Endometrium (tissue), 2 donors: ENCODE results near the gene KIAA0930.
"Not testable (repeated sequence)": the region's sequence is repeated elsewhere in the genome, so short reads cannot be mapped to it uniquely, and the experiment has no call there.

Experiments used
- FAIRE-seq: peaks from 2 replicates; lab custom pipeline; 2012; peaks lifted over from hg19 to GRCh38; lab: Jason Lieb, UNC
- donor health status: control.
- donor health status: control.

KIAA0930 gene

DNA sequence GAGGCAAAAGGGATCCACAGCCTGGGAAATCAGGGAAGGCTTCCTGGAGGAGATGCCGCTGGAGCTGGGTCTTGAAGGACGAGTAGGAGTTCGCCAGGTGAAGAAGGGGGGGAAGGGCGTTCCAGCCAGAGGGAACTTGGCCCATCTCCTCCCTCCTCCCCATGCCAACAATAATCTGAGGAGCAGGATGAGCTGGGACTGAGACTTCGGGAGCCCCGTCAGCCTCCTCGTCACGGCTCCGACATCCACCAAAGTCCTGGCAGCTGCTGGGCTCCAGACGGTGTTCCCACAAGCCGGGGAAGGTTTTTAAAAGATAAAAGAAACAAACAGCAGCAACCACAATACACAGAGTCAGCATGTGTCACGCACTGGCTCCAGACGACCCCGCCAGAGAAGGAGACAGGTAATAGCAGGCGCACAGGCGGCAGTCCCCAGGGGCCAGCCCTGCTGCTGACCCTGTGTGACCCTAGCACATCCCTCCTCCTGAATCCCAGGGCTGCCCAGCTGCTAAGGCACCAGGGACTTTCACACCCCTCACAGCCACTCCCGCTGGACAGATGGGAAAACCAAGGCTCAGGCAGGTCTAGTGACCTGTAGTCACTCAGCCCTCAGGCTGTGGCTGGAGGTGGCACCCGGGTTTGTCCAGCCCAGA, 39.7 kb downstream of the KIAA0930 start:
- FAIRE-seq: no peak

DNA sequence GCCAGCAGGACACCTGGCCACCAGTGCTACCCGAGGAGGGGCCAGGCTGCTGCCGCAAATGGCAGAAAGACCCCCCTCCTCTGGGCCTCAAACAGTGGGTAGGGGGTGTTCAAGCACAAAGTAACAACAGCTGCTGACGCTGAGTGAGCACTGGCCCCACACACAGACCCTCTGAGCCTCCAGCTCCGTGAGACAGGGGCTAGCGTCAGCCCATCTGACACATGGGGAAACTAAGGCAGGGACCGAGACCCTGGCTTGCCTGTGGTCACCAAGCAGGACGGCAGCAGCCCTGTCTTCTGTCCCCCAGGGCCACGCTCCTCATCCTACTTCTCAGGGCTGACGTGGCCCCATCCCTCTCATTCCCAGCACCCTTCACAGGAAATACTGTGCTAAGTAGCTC, 40.5 kb downstream of the KIAA0930 start:
- FAIRE-seq: no peak

DNA sequence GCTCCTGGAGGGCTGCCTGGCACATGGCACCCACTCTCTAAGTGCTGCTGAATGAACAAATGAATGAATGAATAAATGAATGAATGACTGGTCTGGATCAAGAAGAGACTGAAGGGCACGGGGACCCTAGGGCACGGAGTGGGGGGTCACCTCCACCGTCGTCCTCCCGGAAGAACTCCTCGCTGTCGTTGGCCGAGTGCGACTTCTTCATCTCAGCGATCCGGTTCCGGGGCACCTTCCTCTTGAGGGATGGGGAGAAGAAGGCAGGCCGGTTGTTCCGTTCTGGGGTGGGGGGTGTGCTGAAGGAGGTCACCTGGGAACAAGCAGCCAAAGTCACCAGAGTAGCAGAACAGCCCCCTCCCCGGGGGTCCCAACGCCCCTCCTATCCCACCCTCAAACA, 41.0 kb downstream of the KIAA0930 start:
- no peak for FAIRE-seq

DNA sequence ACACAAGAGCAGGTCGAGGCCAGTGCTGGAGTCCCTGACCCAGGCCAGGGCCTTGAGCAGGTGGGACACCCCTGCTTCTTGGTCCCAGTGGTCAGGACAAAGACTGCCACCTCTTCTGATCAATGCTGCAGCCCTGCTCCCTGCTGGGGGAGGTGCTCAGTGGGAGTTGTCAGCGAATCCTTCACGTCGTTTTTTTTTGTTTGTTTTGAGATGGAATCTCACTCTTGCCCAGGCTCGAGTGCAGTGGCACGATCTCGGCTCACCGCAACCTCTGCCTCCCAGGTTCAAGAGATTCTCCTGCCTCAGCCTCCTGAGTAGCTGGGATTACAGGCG, 42.3 kb downstream of the KIAA0930 start:
- FAIRE-seq: no peak

- no peak for FAIRE-seq
These were observed 42.9 kb downstream of the KIAA0930 start for GRCh38 chr22:45197606-45198462.

- no peak for FAIRE-seq
These were observed 43.6 kb downstream of the KIAA0930 start for GRCh38 chr22:45196926-45197605.

GRCh38 chr22:45196308-45196707, 44.4 kb downstream of the KIAA0930 start:
- FAIRE-seq: no peak

GRCh38 chr22:45195616-45196015, 45.1 kb downstream of the KIAA0930 start:
- FAIRE-seq: no peak

GRCh38 chr22:45194686-45195085, 46.0 kb downstream of the KIAA0930 start:
- FAIRE-seq: no peak

DNA sequence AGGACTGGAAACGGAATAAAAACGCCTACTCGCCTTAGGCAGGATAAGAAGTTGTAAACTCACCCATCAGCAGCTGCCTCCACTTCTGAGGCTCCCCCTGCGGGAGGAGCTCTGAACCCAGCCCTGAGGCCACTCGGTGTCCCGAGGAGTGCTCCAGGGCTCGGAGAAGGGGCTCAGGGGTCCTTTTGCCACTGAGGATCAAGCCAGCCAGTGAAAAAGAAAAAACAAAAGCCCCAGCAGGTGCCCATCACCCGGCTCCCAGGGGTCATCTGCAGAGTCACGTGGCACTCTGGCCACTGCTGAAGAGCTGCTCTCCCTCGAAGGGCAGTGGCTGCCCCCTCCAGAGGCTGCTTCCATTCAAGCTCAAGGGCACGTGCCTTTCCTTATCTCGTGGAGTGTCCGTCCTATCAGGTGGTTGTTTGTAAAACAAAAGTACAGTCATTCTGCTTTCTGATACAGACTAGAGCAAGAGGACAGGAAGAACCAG, 48.0 kb downstream of the KIAA0930 start:
- no peak for FAIRE-seq

- FAIRE-seq: not testable (repeated sequence)
These were observed 48.9 kb downstream of the KIAA0930 start for GRCh38 chr22:45191746-45192145.

DNA sequence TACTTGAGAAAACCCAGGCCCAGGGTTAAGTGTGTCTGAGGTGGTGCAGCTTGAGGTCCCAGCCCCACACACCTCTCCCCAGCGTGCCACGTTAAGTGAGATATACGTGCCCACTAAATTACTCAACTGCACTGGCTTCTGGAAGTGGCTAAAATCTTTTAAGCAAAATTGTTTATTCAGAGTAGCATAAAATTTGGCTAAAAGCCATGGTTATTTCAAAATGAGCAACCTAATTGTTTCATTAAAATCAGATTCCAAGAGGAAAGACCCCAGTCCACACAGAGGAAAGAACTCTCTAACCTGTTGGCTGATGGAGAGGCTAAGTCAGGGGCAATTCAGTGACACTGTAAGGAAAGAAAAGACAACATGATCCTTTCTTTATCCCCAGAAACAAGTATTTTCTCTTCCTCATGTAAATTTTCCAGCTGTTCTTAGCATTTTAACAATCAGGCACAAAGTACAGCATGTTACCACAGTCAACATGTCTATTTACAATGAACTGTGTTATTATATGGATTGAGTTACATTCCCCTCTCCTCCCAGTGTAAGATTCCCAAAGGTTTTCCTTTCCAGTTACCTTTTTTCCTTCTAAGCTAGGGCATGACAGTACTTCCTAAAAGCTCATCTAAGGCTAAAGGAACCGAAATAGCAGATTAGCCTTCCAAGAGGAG, 50.4 kb downstream of the KIAA0930 start:
- no peak for FAIRE-seq

DNA sequence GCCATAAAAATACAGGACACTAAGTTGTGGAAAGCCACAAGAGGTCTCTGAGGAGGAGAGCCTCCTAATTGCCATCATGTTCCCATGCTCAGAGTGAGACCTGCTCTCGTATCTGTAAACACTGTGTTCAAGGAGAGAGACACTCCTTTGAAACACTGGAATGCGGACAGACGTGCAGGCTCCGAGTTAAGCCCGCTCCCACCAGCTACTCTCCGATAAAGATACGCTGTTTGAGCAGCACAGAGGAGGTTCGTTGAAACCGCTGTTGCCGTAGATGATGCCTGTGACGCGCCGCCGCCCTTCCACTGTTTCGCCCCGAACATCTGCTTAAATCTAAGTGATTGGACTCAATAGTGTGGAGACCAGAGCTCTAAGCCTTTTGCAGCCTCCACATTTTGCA, 51.9 kb downstream of the KIAA0930 start:
- FAIRE-seq: no peak

DNA sequence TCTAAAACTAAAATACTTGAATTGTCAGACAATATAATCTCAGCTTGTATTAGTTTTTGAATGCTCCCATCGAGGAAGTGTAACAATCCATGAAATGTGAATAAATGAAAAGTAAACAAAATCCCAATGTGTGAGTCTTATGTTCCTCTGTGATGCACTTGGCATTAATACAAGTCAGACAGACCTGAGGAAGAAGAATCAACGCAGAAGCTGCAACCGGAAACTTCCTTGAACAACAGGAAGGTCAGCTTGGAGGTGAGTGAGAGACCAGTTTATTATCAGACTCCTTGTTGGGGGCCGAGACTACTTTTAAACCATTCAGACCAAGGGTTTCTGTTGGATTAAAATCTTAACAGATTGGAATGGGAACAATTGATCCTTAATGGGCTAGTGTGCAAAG, 52.8 kb downstream of the KIAA0930 start:
- no peak for FAIRE-seq

- FAIRE-seq: no peak
These were observed 54.8 kb downstream of the KIAA0930 start for GRCh38 chr22:45185718-45186514.

DNA sequence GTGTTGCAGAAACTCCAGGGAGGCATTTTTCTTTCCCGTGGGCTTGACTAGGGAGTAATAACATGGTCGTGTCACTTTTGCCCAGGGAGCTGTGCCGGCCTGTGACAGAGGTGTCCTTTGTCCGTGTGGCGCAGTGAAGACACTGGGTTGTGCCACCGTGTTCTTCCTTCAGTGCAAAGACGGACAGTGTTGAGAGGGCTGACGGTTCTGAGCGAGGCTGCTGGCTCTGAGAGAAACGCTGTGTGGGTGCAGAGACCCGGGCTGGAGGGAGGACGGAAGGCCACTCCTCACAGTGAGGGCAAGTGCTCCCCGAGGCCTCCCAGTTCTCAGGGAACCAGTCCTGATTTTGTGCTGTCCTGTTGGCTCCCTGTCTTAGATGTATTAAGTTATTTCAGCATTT, 56.7 kb downstream of the KIAA0930 start:
- FAIRE-seq: no peak

GRCh38 chr22:45181766-45182165, 58.9 kb downstream of the KIAA0930 start:
- FAIRE-seq: no peak

GRCh38 chr22:45181240-45181639, 59.5 kb downstream of the KIAA0930 start:
- FAIRE-seq: no peak

GRCh38 chr22:45180146-45180679, 60.5 kb downstream of the KIAA0930 start:
- FAIRE-seq: no peak

DNA sequence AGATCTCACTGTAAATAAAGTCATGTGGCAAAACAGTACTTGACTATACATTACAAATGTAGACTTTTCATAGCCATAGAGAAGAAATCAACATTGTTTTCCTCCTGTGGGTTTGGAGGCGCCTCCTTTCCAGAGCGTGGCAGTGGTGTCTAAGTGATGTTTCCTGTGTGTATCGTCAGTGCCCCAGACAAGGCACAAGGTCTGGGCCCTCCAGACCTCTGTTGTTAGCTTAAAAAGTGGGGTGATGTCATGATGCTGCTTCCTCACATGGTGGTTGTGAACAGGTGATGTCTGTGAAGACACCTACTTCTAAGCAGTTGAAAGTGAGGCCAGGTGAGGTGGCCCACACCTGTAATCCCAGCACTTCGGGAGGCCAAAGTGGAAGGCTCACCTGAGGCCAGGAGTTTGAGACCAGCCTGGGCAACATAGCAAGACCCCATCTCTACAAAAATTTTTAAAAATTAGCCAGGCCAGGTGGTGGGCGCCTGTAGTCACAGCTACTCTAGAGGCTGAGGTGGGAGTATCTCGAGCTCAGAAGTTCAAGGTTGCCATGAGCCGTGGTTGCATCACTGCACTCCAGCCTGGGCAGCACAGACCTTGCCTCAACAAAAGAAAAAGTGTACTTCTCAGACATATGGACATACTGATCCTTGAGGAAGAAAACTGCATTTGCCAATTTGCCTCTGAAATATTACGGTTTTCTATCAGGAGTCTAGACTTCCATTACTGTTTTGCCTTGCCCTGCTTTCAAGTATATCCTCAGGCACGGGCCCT, 61.2 kb downstream of the KIAA0930 start:
- no peak for FAIRE-seq
